Measurements from ENCODE around the gene SLC2A1. TPM values are rescaled to one million over a fixed set of nuclear protein-coding genes. Genes with fewer than 3 reads are reported as not detected.

The SLC2A1 gene
- total and polyA plus RNA-seq, 2 of the 13 experiments (the other 11 are each of a cell fraction or from before 2014, with no cell fraction given), result 125 to 423 TPM

- 0 out of 2 replicates have a peak, but pooled peaks have one; percentile 19 for TF ChIP-seq ARID5B (CRISPR knock-in tag; IDR thresholded peaks at IDR 0.05)
- no peak for TF ChIP-seq HNRNPUL1 (IDR thresholded peaks at IDR 0.05; ENCODE audit: low read depth, low read length)
- TF ChIP-seq CBX5 (CRISPR knock-in tag; IDR thresholded peaks at IDR 0.05; ENCODE audit: borderline replicate concordance), result no peak
- TF ChIP-seq ZNF703 (CRISPR knock-in tag; IDR thresholded peaks at IDR 0.05; ENCODE audit: borderline replicate concordance), result no peak
- no peak for TF ChIP-seq ONECUT2 (CRISPR knock-in tag; IDR thresholded peaks at IDR 0.05)
- TF ChIP-seq SRSF4 (IDR thresholded peaks at IDR 0.05; ENCODE audit: low read depth, low read length, poor library complexity, severe bottlenecking), result no peak
- no peak for TF ChIP-seq ZNF614 (CRISPR knock-in tag; IDR thresholded peaks at IDR 0.05; ENCODE audit: borderline replicate concordance)
- no peak for TF ChIP-seq ZKSCAN5 (CRISPR knock-in tag; IDR thresholded peaks at IDR 0.05)
- no peak for TF ChIP-seq SIN3B (IDR thresholded peaks at IDR 0.05; ENCODE audit: low read length)
- 0 out of 2 replicates have a peak, but pooled peaks have one; percentile 36 for TF ChIP-seq NRL (CRISPR knock-in tag; IDR thresholded peaks at IDR 0.05; ENCODE audit: borderline replicate concordance)
- TF ChIP-seq ZNF225 (CRISPR knock-in tag; IDR thresholded peaks at IDR 0.05), result 0 out of 2 replicates have a peak, but pooled peaks have one; percentile 33
- TF ChIP-seq ZBTB33 (CRISPR knock-in tag; IDR thresholded peaks at IDR 0.05), result no peak
- no peak for TF ChIP-seq CHD4 (IDR thresholded peaks at IDR 0.05; ENCODE audit: borderline replicate concordance, low read length)
- no peak for TF ChIP-seq ZXDC (CRISPR knock-in tag; IDR thresholded peaks at IDR 0.05)
- TF ChIP-seq ZNF761 (CRISPR knock-in tag; conservative IDR thresholded peaks at IDR 0.05), result no peak
- TF ChIP-seq ZNF292 (CRISPR knock-in tag; IDR thresholded peaks at IDR 0.05; ENCODE audit: borderline replicate concordance, low read depth), result no peak
- no peak for TF ChIP-seq NFRKB (IDR thresholded peaks at IDR 0.05)
- 0 out of 2 replicates have a peak, but pooled peaks have one; percentile 67 for TF ChIP-seq ELK4 (CRISPR knock-in tag; IDR thresholded peaks at IDR 0.05; ENCODE audit: borderline replicate concordance)
Observed at GRCh38 chr1:42957880-42958487, 684 bp downstream of the SLC2A1 start (continued).
